ENCODE measurements around the gene SFTPA2.
"Not testable (repeated sequence)": the region's sequence is repeated elsewhere in the genome, so short reads cannot be mapped to it uniquely, and the experiment has no call there.

The SFTPA2 gene

GRCh38 chr10:79533142-79533902 lies 26.9 kb downstream of the SFTPA2 start:
- not testable (repeated sequence) for H3K4me3 ChIP-seq (ENCODE audit: low read depth, low read length); DNase-seq (ENCODE audit: low read depth)

- not testable (repeated sequence) for H3K4me3 ChIP-seq (ENCODE audit: low read depth, low read length); DNase-seq (ENCODE audit: low read depth)
Observed at GRCh38 chr10:79528261-79528660, 31.9 kb downstream of the SFTPA2 start.

DNA sequence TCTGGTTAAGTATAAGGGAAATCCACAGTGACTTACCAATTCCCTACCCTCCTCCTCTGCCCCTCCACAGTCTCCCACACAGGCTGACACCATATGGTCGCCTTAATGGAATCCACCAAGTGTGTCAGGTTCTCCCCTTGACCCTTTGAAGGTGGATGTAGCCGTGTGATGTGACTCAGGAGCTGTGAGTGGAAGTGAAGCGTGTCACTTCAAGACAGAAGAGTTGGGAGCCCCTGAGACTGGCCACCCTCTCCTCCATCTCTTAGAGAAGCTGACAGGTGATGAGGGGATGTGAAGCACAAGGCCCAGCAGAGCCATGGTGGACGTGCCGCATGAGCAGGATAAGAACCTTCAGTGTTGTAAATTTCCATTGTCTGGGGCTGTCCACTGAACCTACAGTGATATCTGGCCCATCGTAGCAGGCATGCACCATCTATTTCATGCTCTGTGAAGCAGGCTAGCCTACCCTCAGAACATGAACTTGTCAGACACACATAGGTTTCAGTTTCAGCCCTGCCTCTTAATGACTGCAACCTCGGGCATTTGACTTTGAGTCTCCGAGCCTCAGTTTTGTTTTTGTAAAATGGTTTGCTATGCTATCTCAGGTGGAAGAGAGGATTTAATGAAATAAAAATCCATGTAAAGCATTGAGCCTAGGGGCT lies 35.0 kb downstream of the SFTPA2 start:
- not testable (repeated sequence) for H3K4me3 ChIP-seq (ENCODE audit: low read depth, low read length); DNase-seq (ENCODE audit: low read depth)

- DNase-seq (ENCODE audit: low read depth); H3K4me3 ChIP-seq (ENCODE audit: low read depth, low read length): not testable (repeated sequence)
Observed at GRCh38 chr10:79523157-79523853, 36.9 kb downstream of the SFTPA2 start.

GRCh38 chr10:79522464-79522863 lies 37.7 kb downstream of the SFTPA2 start:
- DNase-seq (ENCODE audit: low read depth); H3K4me3 ChIP-seq (ENCODE audit: low read depth, low read length): not testable (repeated sequence)

DNA sequence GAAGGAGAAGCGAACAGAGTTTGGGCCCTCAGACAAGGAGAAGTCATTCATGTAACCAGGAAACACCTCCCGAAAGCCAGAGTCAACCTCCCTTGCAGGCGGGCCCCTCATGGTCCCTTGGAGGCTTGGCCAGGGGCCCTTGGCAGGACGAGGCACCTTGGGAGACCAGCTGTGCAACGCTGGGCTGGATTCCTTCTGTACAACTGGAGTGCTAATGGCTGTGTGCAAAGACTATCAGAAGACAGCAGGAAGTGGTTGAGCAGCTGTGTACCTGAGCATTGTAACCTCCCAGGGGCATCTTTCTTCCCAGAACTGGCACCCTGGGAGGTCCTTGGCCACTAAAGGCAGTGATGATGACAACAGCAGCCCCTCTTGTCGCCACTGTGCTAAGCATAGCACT lies 38.5 kb downstream of the SFTPA2 start:
- not testable (repeated sequence) for DNase-seq (ENCODE audit: low read depth); H3K4me3 ChIP-seq (ENCODE audit: low read depth, low read length)

- H3K4me3 ChIP-seq (ENCODE audit: low read depth, low read length); DNase-seq (ENCODE audit: low read depth): not testable (repeated sequence)
Observed at GRCh38 chr10:79517567-79517966, 42.6 kb downstream of the SFTPA2 start.

GRCh38 chr10:79516532-79517205 lies 43.5 kb downstream of the SFTPA2 start:
- not testable (repeated sequence) for DNase-seq (ENCODE audit: low read depth); H3K4me3 ChIP-seq (ENCODE audit: low read depth, low read length)

DNA sequence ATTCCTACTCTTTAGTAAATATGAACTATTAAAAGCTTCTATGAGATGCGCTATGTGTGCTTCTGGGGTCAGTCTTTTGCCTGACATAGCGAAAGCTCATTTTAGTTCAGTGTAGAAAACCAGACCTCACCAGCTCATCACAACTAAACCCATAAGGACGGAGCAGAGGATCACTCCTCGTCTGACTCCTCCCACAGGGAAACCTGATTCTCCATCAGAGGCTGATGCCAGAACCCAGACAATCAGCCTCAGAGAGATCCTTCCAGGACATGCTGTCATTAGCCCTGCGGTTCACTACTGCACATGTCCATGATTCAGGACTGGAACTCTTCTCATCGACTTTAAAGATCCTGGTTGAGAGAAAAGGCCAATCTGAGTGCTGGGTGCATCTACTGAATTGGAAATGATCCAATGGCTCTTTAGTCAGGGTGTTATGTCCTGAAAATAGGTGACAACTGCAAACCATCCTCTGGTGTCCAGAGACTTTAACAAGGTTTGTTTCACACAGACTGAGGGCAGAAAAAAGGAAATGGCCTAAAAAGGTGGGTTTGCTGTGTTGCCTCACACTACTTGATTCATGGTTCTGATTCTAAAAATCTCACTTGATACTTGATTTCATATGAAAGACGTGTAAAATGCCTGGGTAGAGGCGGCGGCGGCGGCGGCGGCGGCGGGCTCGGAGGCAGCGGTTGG lies 48.2 kb downstream of the SFTPA2 start, which contains the start of gene EIF5AL1:
EIF5AL1 (plus strand) TSS at position 643 of the 693 bp plus-strand sequence. CDS start 117 bp downstream, outside the sequence.
- not testable (repeated sequence) for H3K4me3 ChIP-seq (ENCODE audit: low read depth, low read length); DNase-seq (ENCODE audit: low read depth)

DNA sequence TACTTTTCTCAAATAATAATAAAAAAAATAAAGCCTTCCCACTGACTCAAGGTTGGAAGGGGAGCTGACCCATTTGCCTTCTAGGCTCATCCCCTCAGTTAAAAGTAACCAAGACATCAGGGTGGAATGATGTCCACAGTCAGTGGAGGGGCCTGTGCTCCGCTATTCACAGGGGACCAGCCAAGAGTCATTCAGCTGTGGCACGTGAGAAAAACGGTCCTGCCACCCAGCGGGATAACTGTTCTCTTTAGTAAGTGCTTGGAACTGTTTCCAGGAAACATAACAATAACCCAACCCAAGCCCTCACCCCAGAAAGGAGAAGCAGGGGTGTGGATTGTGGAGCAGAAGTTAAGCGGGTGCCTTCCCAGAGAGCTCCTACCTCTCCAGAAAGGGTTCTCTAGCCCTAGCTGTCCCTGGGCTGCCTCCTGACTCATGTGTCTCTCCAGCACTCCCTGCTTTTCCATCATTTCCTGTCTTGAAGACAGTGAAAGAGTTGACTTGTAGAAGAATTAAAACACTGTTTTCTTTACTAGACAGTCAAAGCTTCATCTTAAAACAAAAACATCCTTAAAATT lies 50.2 kb downstream of the SFTPA2 start:
- not testable (repeated sequence) for H3K4me3 ChIP-seq (ENCODE audit: low read depth, low read length); DNase-seq (ENCODE audit: low read depth)

- DNase-seq (ENCODE audit: low read depth); H3K4me3 ChIP-seq (ENCODE audit: low read depth, low read length): not testable (repeated sequence)
Observed at GRCh38 chr10:79509306-79509933, 50.8 kb downstream of the SFTPA2 start.

DNA sequence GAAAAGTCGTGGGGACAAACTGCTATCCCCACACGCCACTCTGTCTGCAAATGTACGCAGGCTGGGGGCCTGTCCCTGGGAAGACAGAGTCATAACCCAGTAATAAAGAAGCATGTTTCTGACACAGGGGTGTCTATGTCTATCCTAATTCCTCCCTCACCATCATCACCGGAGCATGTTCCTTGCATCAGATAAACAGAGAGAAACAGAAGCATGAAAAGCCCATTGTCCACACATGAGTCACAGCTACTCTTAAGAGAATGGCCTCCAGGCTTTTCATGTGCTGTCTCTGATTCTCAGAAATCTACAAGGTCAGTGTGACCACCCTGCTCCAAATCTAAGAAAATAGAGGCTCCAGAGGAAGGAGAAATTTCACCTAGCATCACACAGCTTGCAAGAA lies 52.0 kb downstream of the SFTPA2 start:
- DNase-seq (ENCODE audit: low read depth); H3K4me3 ChIP-seq (ENCODE audit: low read depth, low read length): not testable (repeated sequence)
